ENCODE measurements around the gene FAM180B. TPM values are rescaled to one million over a fixed set of nuclear protein-coding genes. Genes with fewer than 3 reads are reported as not detected.

Gene FAM180B
- total and polyA plus RNA-seq, 2 donors (not counting 1 experiment from before 2014, with no cell fraction given), result not detected

GRCh38 chr11:47577460-47578041 lies 8.9 kb upstream of the FAM180B start:
- Histone ChIP-seq H3K4me3 (replicated peaks in 1 of 4; ENCODE audit: control extremely low read depth in 1 of 4, insufficient read depth in 1 of 4, low read depth in 3 of 4, low read length in 4 of 4) (peak overlapping the region; percentile 96 to 100 (median 99)), H3K9ac (ENCODE audit: insufficient read depth, low read length) (no peak overlapping the region), H3K4me1 (ENCODE audit: control insufficient read depth, extremely low read depth, insufficient read depth, low read length) (peaks cover 18% of the 10 kb centered on the region), H3K36me3 (ENCODE audit: control insufficient read depth, insufficient read depth, low read length) (peaks cover 19% of the 10 kb centered on the region), H3K79me2 (ENCODE audit: control insufficient read depth, insufficient read depth, low read length) (peaks cover 43% of the 10 kb centered on the region), H4K20me1 (ENCODE audit: control insufficient read depth, extremely low read depth, insufficient read depth, low read length) (no peaks in the 10 kb centered on the region), H2AFZ (ENCODE audit: low read length) (no peak overlapping the region), H3K27ac (ENCODE audit: insufficient read depth, low read length) (peak overlapping the region; percentile 93), H3K27me3 (ENCODE audit: control insufficient read depth, insufficient read depth, low read length) (no peaks in the 10 kb centered on the region), H3K4me2 (ENCODE audit: extremely low read depth, insufficient read depth, low read length) (peak overlapping the region; percentile 91), H3K9me3 (ENCODE audit: control insufficient read depth, insufficient read depth, low read depth, low read length) (no peaks in the 10 kb centered on the region)
- no peak for DNase-seq (ENCODE audit: low read depth in 2 of 2)
- no peak for TF ChIP-seq EZH2 (IDR thresholded peaks at IDR 0.05; ENCODE audit: low read length, missing control alignments)
- no peak for TF ChIP-seq CTCF (conservative IDR thresholded peaks at IDR 0.05 in 1 of 2, IDR thresholded peaks at IDR 0.05 in 1 of 2; ENCODE audit: low read depth in 1 of 2, low read length in 2 of 2)

- Histone ChIP-seq H3K4me1 (ENCODE audit: control insufficient read depth, extremely low read depth, insufficient read depth, low read length) (peaks cover 10% of the 10 kb centered on the region), H3K9ac (ENCODE audit: insufficient read depth, low read length) (peak within 1 kb of the TSS; percentile 90), H4K20me1 (ENCODE audit: control insufficient read depth, extremely low read depth, insufficient read depth, low read length) (no peaks in the 10 kb centered on the region), H2AFZ (ENCODE audit: low read length) (peak within 1 kb of the TSS; percentile 97), H3K4me2 (ENCODE audit: extremely low read depth, insufficient read depth, low read length) (peak within 1 kb of the TSS; percentile 91), H3K36me3 (ENCODE audit: control insufficient read depth, insufficient read depth, low read length) (peaks cover 23% of the 10 kb centered on the region), H3K27ac (ENCODE audit: insufficient read depth, low read length) (peak within 1 kb of the TSS; percentile 93), H3K27me3 (ENCODE audit: control insufficient read depth, insufficient read depth, low read length) (no peaks in the 10 kb centered on the region), H3K9me3 (ENCODE audit: control insufficient read depth, insufficient read depth, low read depth, low read length) (no peaks in the 10 kb centered on the region), H3K4me3 (replicated peaks in 1 of 4; ENCODE audit: control extremely low read depth in 1 of 4, insufficient read depth in 1 of 4, low read depth in 3 of 4, low read length in 4 of 4) (peak within 1 kb of the TSS; percentile 96 to 100 (median 99)), H3K79me2 (ENCODE audit: control insufficient read depth, insufficient read depth, low read length) (peaks cover 36% of the 10 kb centered on the region)
- TF ChIP-seq EZH2 (IDR thresholded peaks at IDR 0.05; ENCODE audit: low read length, missing control alignments), result no peak
- no peak for TF ChIP-seq CTCF (conservative IDR thresholded peaks at IDR 0.05 in 1 of 2, IDR thresholded peaks at IDR 0.05 in 1 of 2; ENCODE audit: low read depth in 1 of 2, low read length in 2 of 2)
- DNase-seq (ENCODE audit: low read depth in 2 of 2), result peak; percentile 90 to 93
Observed at GRCh38 chr11:47578524-47579494, 7.7 kb upstream of the FAM180B start, which contains the start of the genes KBTBD4 and NDUFS3. Gene KBTBD4 (minus strand): TSS chr11:47578970. CDS start chr11:47578951, 19 bp downstream. Gene NDUFS3 (plus strand): TSS chr11:47579074. CDS start chr11:47579092, 18 bp downstream.

GRCh38 chr11:47583844-47584243 lies 2.6 kb upstream of the FAM180B start:
- TF ChIP-seq EZH2 (IDR thresholded peaks at IDR 0.05; ENCODE audit: low read length, missing control alignments) (no peak), CTCF (conservative IDR thresholded peaks at IDR 0.05 in 1 of 2, IDR thresholded peaks at IDR 0.05 in 1 of 2; ENCODE audit: low read depth in 1 of 2, low read length in 2 of 2) (no peak)
- no peak for DNase-seq (ENCODE audit: low read depth in 2 of 2)
- H3K27ac ChIP-seq (ENCODE audit: insufficient read depth, low read length), result no peak overlapping the region
- no peaks in the 10 kb centered on the region for H4K20me1 ChIP-seq (ENCODE audit: control insufficient read depth, extremely low read depth, insufficient read depth, low read length)
- H3K4me2 ChIP-seq (ENCODE audit: extremely low read depth, insufficient read depth, low read length), result no peak overlapping the region
- no peak overlapping the region for H3K4me3 ChIP-seq (replicated peaks in 1 of 4; ENCODE audit: control extremely low read depth in 1 of 4, insufficient read depth in 1 of 4, low read depth in 3 of 4, low read length in 4 of 4)
- H3K79me2 ChIP-seq (ENCODE audit: control insufficient read depth, insufficient read depth, low read length), result peaks cover 20% of the 10 kb centered on the region
- H3K36me3 ChIP-seq (ENCODE audit: control insufficient read depth, insufficient read depth, low read length), result peaks cover 21% of the 10 kb centered on the region
- H3K4me1 ChIP-seq (ENCODE audit: control insufficient read depth, extremely low read depth, insufficient read depth, low read length), result peaks cover 3% of the 10 kb centered on the region
- H3K27me3 ChIP-seq (ENCODE audit: control insufficient read depth, insufficient read depth, low read length), result no peaks in the 10 kb centered on the region
- H3K9me3 ChIP-seq (ENCODE audit: control insufficient read depth, insufficient read depth, low read depth, low read length), result no peaks in the 10 kb centered on the region
- H2AFZ ChIP-seq (ENCODE audit: low read length), result no peak overlapping the region
- no peak overlapping the region for H3K9ac ChIP-seq (ENCODE audit: insufficient read depth, low read length)
